ENCODE results near the gene CNTNAP5. TPM values are rescaled to one million over a fixed set of nuclear protein-coding genes. Genes with fewer than 3 reads are reported as not detected.

Gene CNTNAP5
- total RNA-seq, 4 donors from 2014 or later = 0.20 to 1.4 (median 0.68) TPM; not detected in 1

DNA sequence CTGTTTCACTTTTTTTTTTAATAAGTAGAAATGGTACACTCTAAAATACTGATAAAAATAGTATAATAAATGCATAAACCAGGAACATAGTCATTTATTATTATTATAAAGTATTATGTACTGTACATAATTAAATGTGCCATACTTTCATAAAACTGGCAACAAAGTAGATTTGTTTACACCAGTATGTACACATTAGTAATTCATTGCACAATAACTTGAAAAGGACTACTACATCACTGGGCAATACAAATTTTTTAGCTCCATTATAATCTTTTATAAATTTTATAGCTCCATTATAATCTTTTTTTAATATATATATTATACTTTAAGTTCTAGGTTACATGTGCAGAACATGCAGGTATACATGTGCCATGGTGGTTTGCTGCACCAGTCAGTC lies 636.5 kb downstream of the CNTNAP5 start:
- no peak overlapping the region for H3K4me3 ChIP-seq
- TF ChIP-seq POLR2AphosphoS5 (IDR thresholded peaks at IDR 0.05) (no peak), EP300 (IDR thresholded peaks at IDR 0.05; ENCODE audit: low read depth) (no peak), CTCF (IDR thresholded peaks at IDR 0.05) (no peak), POLR2A (IDR thresholded peaks at IDR 0.05) (no peak)
- no peaks in the 10 kb centered on the region for H3K36me3 ChIP-seq
- intact Hi-C loops (cut with DNase I; ENCODE audit: low total_unique reads) = no loop called here
- no peak for DNase-seq
- H3K9me3 ChIP-seq = no peaks in the 10 kb centered on the region
- H3K27ac ChIP-seq = no peak overlapping the region
- in situ Hi-C loops (cut with MboI; ENCODE audit: low pct_ligation_motif_present in 1 of 4, low pct_unique_long_range_greater_than_20kb in 1 of 4, low sequenced_read_pairs in 3 of 4) = no loop called here
- H3K4me1 ChIP-seq = no peaks in the 10 kb centered on the region
- no peaks in the 10 kb centered on the region for H3K27me3 ChIP-seq

GRCh38 chr2:124662946-124663644 lies 638.0 kb downstream of the CNTNAP5 start:
- in situ Hi-C loops (cut with MboI; ENCODE audit: low pct_ligation_motif_present in 1 of 4, low pct_unique_long_range_greater_than_20kb in 1 of 4, low sequenced_read_pairs in 3 of 4) = no loop called here
- TF ChIP-seq POLR2A (IDR thresholded peaks at IDR 0.05) (no peak), CTCF (IDR thresholded peaks at IDR 0.05) (no peak), POLR2AphosphoS5 (IDR thresholded peaks at IDR 0.05) (no peak), EP300 (IDR thresholded peaks at IDR 0.05; ENCODE audit: low read depth) (no peak)

GRCh38 chr2:124663645-124663997 lies 638.5 kb downstream of the CNTNAP5 start:
- TF ChIP-seq CTCF (IDR thresholded peaks at IDR 0.05) = no peak
- no peak for TF ChIP-seq POLR2AphosphoS5 (IDR thresholded peaks at IDR 0.05)
- TF ChIP-seq POLR2A (IDR thresholded peaks at IDR 0.05) = no peak
- no peak for TF ChIP-seq EP300 (IDR thresholded peaks at IDR 0.05; ENCODE audit: low read depth)
- in situ Hi-C loops (cut with MboI; ENCODE audit: low pct_ligation_motif_present in 1 of 4, low pct_unique_long_range_greater_than_20kb in 1 of 4, low sequenced_read_pairs in 3 of 4) = no loop called here
- no peaks in the 10 kb centered on the region for H3K27me3 ChIP-seq
- H3K4me1 ChIP-seq = no peaks in the 10 kb centered on the region
- intact Hi-C loops (cut with DNase I; ENCODE audit: low total_unique reads) = no loop called here
- no peaks in the 10 kb centered on the region for H3K36me3 ChIP-seq
- no peak overlapping the region for H3K27ac ChIP-seq
- no peak for DNase-seq
- no peak overlapping the region for H3K4me3 ChIP-seq
- H3K9me3 ChIP-seq = no peaks in the 10 kb centered on the region

More at GRCh38 chr2:124662946-124663644, 638.0 kb downstream of the CNTNAP5 start:
- no peak overlapping the region for H3K4me3 ChIP-seq
- intact Hi-C loops (cut with DNase I; ENCODE audit: low total_unique reads) = no loop called here
- H3K27ac ChIP-seq = no peak overlapping the region
- DNase-seq = no peak
- H3K4me1 ChIP-seq = no peaks in the 10 kb centered on the region
- 85 to 90% methylated on average over 9 of the region's 9 CpGs for WGBS, 2 donors (ENCODE audit: low coverage in 1 of 2)
- H3K9me3 ChIP-seq = no peaks in the 10 kb centered on the region
- H3K27me3 ChIP-seq = no peaks in the 10 kb centered on the region
- H3K36me3 ChIP-seq = no peaks in the 10 kb centered on the region

GRCh38 chr2:124664363-124664762 lies 639.3 kb downstream of the CNTNAP5 start:
- in situ Hi-C loops (cut with MboI; ENCODE audit: low pct_ligation_motif_present in 1 of 4, low pct_unique_long_range_greater_than_20kb in 1 of 4, low sequenced_read_pairs in 3 of 4) (no loop called here), intact Hi-C loops (cut with DNase I; ENCODE audit: low total_unique reads) (no loop called here)
- H3K27ac ChIP-seq = no peak overlapping the region
- no peaks in the 10 kb centered on the region for H3K4me1 ChIP-seq
- no peaks in the 10 kb centered on the region for H3K9me3 ChIP-seq
- 71 to 72% methylated on average over 3 to 5 of the region's 5 CpGs for WGBS, 2 donors (ENCODE audit: low coverage in 1 of 2)
- no peak overlapping the region for H3K4me3 ChIP-seq
- H3K27me3 ChIP-seq = no peaks in the 10 kb centered on the region
- H3K36me3 ChIP-seq = no peaks in the 10 kb centered on the region
- no peak for DNase-seq
- TF ChIP-seq CTCF (IDR thresholded peaks at IDR 0.05) (no peak), POLR2AphosphoS5 (IDR thresholded peaks at IDR 0.05) (no peak), EP300 (IDR thresholded peaks at IDR 0.05; ENCODE audit: low read depth) (no peak), POLR2A (IDR thresholded peaks at IDR 0.05) (no peak)
